ENCODE data around the gene EPHB6.

GRCh38 chr7:142882338-142882678 is 27.4 kb downstream of the EPHB6 start:
- TF ChIP-seq POLR2A (IDR thresholded peaks at IDR 0.05) = no peak
- TF ChIP-seq, protein P1, sequence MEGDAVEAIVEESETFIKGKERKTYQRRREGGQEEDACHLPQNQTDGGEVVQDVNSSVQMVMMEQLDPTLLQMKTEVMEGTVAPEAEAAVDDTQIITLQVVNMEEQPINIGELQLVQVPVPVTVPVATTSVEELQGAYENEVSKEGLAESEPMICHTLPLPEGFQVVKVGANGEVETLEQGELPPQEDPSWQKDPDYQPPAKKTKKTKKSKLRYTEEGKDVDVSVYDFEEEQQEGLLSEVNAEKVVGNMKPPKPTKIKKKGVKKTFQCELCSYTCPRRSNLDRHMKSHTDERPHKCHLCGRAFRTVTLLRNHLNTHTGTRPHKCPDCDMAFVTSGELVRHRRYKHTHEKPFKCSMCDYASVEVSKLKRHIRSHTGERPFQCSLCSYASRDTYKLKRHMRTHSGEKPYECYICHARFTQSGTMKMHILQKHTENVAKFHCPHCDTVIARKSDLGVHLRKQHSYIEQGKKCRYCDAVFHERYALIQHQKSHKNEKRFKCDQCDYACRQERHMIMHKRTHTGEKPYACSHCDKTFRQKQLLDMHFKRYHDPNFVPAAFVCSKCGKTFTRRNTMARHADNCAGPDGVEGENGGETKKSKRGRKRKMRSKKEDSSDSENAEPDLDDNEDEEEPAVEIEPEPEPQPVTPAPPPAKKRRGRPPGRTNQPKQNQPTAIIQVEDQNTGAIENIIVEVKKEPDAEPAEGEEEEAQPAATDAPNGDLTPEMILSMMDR (IDR thresholded peaks at IDR 0.05) = no peak
